Endothelial cell of umbilical vein (primary cell): Measurements from ENCODE around the gene VWA5A. TPM values are rescaled to one million over a fixed set of nuclear protein-coding genes. Genes with fewer than 3 reads are reported as not detected.
A peak's percentile ranks its signal among the peaks of the same experiment; 100 is the strongest.

Experiments used
- BruUV-seq: library from RNA; stranded (reverse); fragments of 400-500 nt; replicated peaks from 2 replicates; lab custom pipeline; 2021; lab: Mats Ljungman, UMichigan
- CTCF ChIA-PET: fragments of 300-600, 350-600 bp; sonication (Branson Sonifier 250); formaldehyde crosslinking; loops from one replicate; lab custom pipeline; 2021; ENCODE audit warnings: antibody characterized with exemption, inconsistent platforms; lab: Charles Lee
- POLR2A ChIA-PET: fragments of 300-600, 350-600 bp; sonication (Branson Sonifier 250); formaldehyde crosslinking; loops from one replicate; lab custom pipeline; 2021; ENCODE audit warnings: antibody characterized with exemption, inconsistent platforms; lab: Charles Lee
- DNase-seq: peaks from one replicate; pipeline ENCODE4 v3.0.0-alpha.2; 2011; ENCODE audit warnings: low read depth, low spot score
- FAIRE-seq: peaks from 2 replicates; lab custom pipeline; 2011; peaks lifted over from hg19 to GRCh38; lab: Jason Lieb, UNC
- H2AFZ ChIP-seq: 2 replicates; pipeline ENCODE4 v1.6.0; 2012; ENCODE audit warnings: low read depth, low read length, control low read depth, inconsistent platforms
- H3K27ac ChIP-seq: 2 replicates; pipeline ENCODE4 v1.5.1; 2011; ENCODE audit warnings: low read depth, mild to moderate bottlenecking, control low read depth, low read length, moderate library complexity; ENCODE audit not compliant: insufficient read depth
- H3K27me3 ChIP-seq, 2 experiments: 2 replicates each; pipeline versions ENCODE4 v1.6.0 to v1.6.1; 2011; ENCODE audit warnings: low read length in 2 of 2, mixed read lengths in 1 of 2; ENCODE audit not compliant: control insufficient read depth in 2 of 2, insufficient read depth in 2 of 2
- H3K36me3 ChIP-seq, 2 experiments: 2 replicates in 1 of 2; 3 replicates in 1 of 2; pipeline ENCODE4 v1.5.1; 2011; ENCODE audit warnings: low read length in 2 of 2, mild to moderate bottlenecking in 1 of 2, moderate library complexity in 1 of 2; ENCODE audit not compliant: control insufficient read depth in 2 of 2, insufficient read depth in 2 of 2; ENCODE audit errors: extremely low read depth in 1 of 2
- H3K4me1 ChIP-seq: 3 replicates; pipeline ENCODE4 v1.5.1; 2011; ENCODE audit warnings: mild to moderate bottlenecking, low read length; ENCODE audit not compliant: control insufficient read depth, insufficient read depth; ENCODE audit errors: extremely low read depth
- H3K4me2 ChIP-seq: 2 replicates; pipeline ENCODE4 v1.6.1; 2011; ENCODE audit warnings: low read length, control low read depth, mixed read lengths; ENCODE audit not compliant: insufficient read depth
- H3K4me3 ChIP-seq, 3 experiments: fragments of 200-600 bp in 1 of 3; sonication (generic), shearing (Covaris generic) in 1 of 3; replicated peaks in 1 of 3; 2 replicates each; pipeline ENCODE4 v1.5.1; 2011 to 2016; ENCODE audit warnings: control low read depth in 3 of 3, low read length in 3 of 3, mild to moderate bottlenecking in 2 of 3, inconsistent platforms in 1 of 3, low read depth in 1 of 3, moderate library complexity in 1 of 3; ENCODE audit not compliant: insufficient read depth in 1 of 3
- H3K79me2 ChIP-seq: 2 replicates; pipeline ENCODE4 v1.6.0; 2012; ENCODE audit warnings: low read length, inconsistent platforms; ENCODE audit not compliant: control insufficient read depth, insufficient read depth
- H3K9ac ChIP-seq: replicated peaks from 2 replicates; pipeline ENCODE3; 2011; ENCODE audit warnings: low read length, control low read depth; ENCODE audit not compliant: insufficient read depth; ENCODE audit errors: extremely low read depth
- H3K9me1 ChIP-seq: replicated peaks from 3 replicates; pipeline ENCODE4 v1.6.0; 2011; ENCODE audit warnings: mild to moderate bottlenecking, low read length; ENCODE audit not compliant: control insufficient read depth, insufficient read depth; ENCODE audit errors: extremely low read depth
- H3K9me3 ChIP-seq: replicated peaks from 2 replicates; pipeline ENCODE4 v1.5.1; 2012; ENCODE audit warnings: low read length, inconsistent platforms; ENCODE audit not compliant: control insufficient read depth, insufficient read depth
- H4K20me1 ChIP-seq: replicated peaks from 2 replicates; pipeline ENCODE3; 2011; ENCODE audit warnings: mild to moderate bottlenecking, low read length; ENCODE audit not compliant: control insufficient read depth, insufficient read depth; ENCODE audit errors: extremely low read depth
- CTCF ChIP-seq, 2 donors: IDR thresholded peaks; 1 replicate in 1 of 2; 2 replicates in 1 of 2; pipeline ENCODE4 v1.5.1; 2011; ENCODE audit warnings: low read length in 2 of 2, mild to moderate bottlenecking in 2 of 2, moderate library complexity in 2 of 2, control low read depth in 1 of 2, inconsistent platforms in 1 of 2, low read depth in 1 of 2; ENCODE audit not compliant: insufficient read depth in 1 of 2; ENCODE audit errors: extremely low read depth in 1 of 2
- EZH2 ChIP-seq: IDR thresholded peaks from 2 replicates; pipeline ENCODE4 v1.6.1; 2012; ENCODE audit warnings: borderline replicate concordance, low read depth, mild to moderate bottlenecking, moderate library complexity, low read length, inconsistent platforms; ENCODE audit not compliant: severe bottlenecking
- FOS ChIP-seq: IDR thresholded peaks from 2 replicates; pipeline ENCODE4 v1.6.1; 2011; ENCODE audit warnings: mild to moderate bottlenecking, low read length, moderate library complexity, borderline replicate concordance; ENCODE audit not compliant: insufficient read depth
- GATA2 ChIP-seq: IDR thresholded peaks from 2 replicates; pipeline ENCODE4 v1.7.0; 2011; ENCODE audit warnings: low read depth, mild to moderate bottlenecking, moderate library complexity, mixed read lengths, low read length; ENCODE audit not compliant: insufficient read length, insufficient read depth
- JUN ChIP-seq: IDR thresholded peaks from 2 replicates; pipeline ENCODE4 v1.6.1; 2011; ENCODE audit warnings: borderline replicate concordance, low read depth; ENCODE audit not compliant: insufficient read length, insufficient read depth
- MAX ChIP-seq: IDR thresholded peaks from 2 replicates; pipeline ENCODE4 v1.6.1; 2011; ENCODE audit not compliant: insufficient read depth, insufficient read length
- MYC ChIP-seq: IDR thresholded peaks from one replicate; pipeline ENCODE4 v1.6.1; 2011; ENCODE audit warnings: mild to moderate bottlenecking, low read depth, low read length
- POLR2A ChIP-seq: IDR thresholded peaks from 2 replicates; pipeline ENCODE4 v1.6.1; 2012; ENCODE audit warnings: low read depth, mild to moderate bottlenecking, control low read depth, low read length
- POLR2AphosphoS5 ChIP-seq: IDR thresholded peaks from 2 replicates; pipeline ENCODE4 v1.6.1; 2012; ENCODE audit warnings: low read depth, mild to moderate bottlenecking, control low read depth, low read length, moderate library complexity; ENCODE audit not compliant: insufficient read depth
- dilution Hi-C: fragments of 300-500 bp; cut with MboI; formaldehyde crosslinking; loops from one replicate; pipeline ENCODE4 v1.15.0; 2019; ENCODE audit warnings: low sequenced_read_pairs; ENCODE audit not compliant: extremely low pct_ligation_motif_present
- intact Hi-C: fragments of 100-400 bp; cut with micrococcal nuclease; formaldehyde crosslinking; loops from one replicate; pipeline ENCODE4 v1.10.0; 2022
- polyA plus RNA-seq, 4 experiments: library from polyadenylated mRNA; depleted of rRNA in 3 of 4; stranded (reverse) in 3 of 4; unstranded in 1 of 4; fragments of >200 nt; gene quantifications; 2 replicates each; pipeline versions ENCODE4 v1.2.1 to v1.2.3, GENCODE V29; 2011 to 2012; ENCODE audit warnings: missing spikeins in 1 of 4
- total RNA-seq: library from RNA; stranded (reverse); gene quantifications from 2 replicates; pipeline ENCODE4 v1.2.3, GENCODE V29; 2021

The VWA5A gene
- total and polyA plus RNA-seq, 2 donors (not counting 3 experiments of a cell fraction or from before 2014, with no cell fraction given) = 9.1 to 14.3 TPM

GRCh38 chr11:124074554-124074953 lies 40.7 kb upstream of the VWA5A start:
- Histone ChIP-seq H3K27me3 (peaks cover 6 to 9% of the 10 kb centered on the region in 2 experiments), H3K4me2 (no peak overlapping the region), H3K4me3 (no peak overlapping the region), H3K9me3 (no peaks in the 10 kb centered on the region), H3K4me1 (peaks cover 8% of the 10 kb centered on the region), H3K36me3 (no peaks in the 10 kb centered on the region), H2AFZ (no peak overlapping the region), H3K9ac (no peak overlapping the region), H4K20me1 (no peaks in the 10 kb centered on the region), H3K79me2 (no peaks in the 10 kb centered on the region), H3K27ac (no peak overlapping the region), H3K9me1 (no peaks in the 10 kb centered on the region)
- dilution Hi-C loops (no loop called here), intact Hi-C loops (loop anchor here (5.0 kb wide), 1 partner anchor 513 kb away; no protein-coding TSS in a partner anchor)
- POLR2A ChIA-PET = no interaction called here
- no peak for FAIRE-seq
- BruUV-seq = no TSS peak
- no peak for TF ChIP-seq MYC
- no peak for DNase-seq
- CTCF ChIA-PET = interaction anchor here (1.1 to 4.8 kb wide), 5 partner anchors 11 to 123 kb away, joined by 3 to 38 read pairs (median 4); no protein-coding TSS in a partner anchor

GRCh38 chr11:124075492-124075840 lies 39.8 kb upstream of the VWA5A start:
- no peaks in the 10 kb centered on the region for H3K36me3 ChIP-seq
- intact Hi-C loops (no loop called here), dilution Hi-C loops (no loop called here)
- H3K9me3 ChIP-seq = no peaks in the 10 kb centered on the region
- POLR2A ChIA-PET = no interaction called here
- H3K4me2 ChIP-seq = no peak overlapping the region
- H3K4me3 ChIP-seq = no peak overlapping the region
- no peaks in the 10 kb centered on the region for H3K9me1 ChIP-seq
- peak overlapping the region; percentile 96 for H2AFZ ChIP-seq
- no peak overlapping the region for H3K27ac ChIP-seq
- H4K20me1 ChIP-seq = no peaks in the 10 kb centered on the region
- BruUV-seq = no TSS peak
- no peak overlapping the region for H3K9ac ChIP-seq
- peaks cover 6 to 9% of the 10 kb centered on the region in 2 experiments for H3K27me3 ChIP-seq
- FAIRE-seq (no peak), DNase-seq (no peak)
- H3K79me2 ChIP-seq = no peaks in the 10 kb centered on the region
- CTCF ChIA-PET = interaction anchor here (1.2 to 4.8 kb wide), 5 partner anchors 10 to 119 kb away, joined by 3 to 38 read pairs (median 4); partner anchors contain the start of gene VWA5A
- H3K4me1 ChIP-seq = peaks cover 8% of the 10 kb centered on the region
- no peak for TF ChIP-seq JUN
- TF ChIP-seq FOS = no peak
- no peak for TF ChIP-seq POLR2AphosphoS5
- TF ChIP-seq POLR2A = no peak
- no peak for TF ChIP-seq EZH2
- TF ChIP-seq MAX = no peak
- no peak for TF ChIP-seq GATA2
- TF ChIP-seq MYC = no peak
- TF ChIP-seq CTCF (IDR thresholded peaks at IDR 0.05; ENCODE audit: extremely low read depth in 1 of 2, insufficient read depth in 1 of 2, low read depth in 1 of 2, low read length in 2 of 2) = no peak
